ACC112 (cell line): ENCODE data around the gene EIF4E1B.
"Not testable (repeated sequence)": the region's sequence is repeated elsewhere in the genome, so short reads cannot be mapped to it uniquely, and the experiment has no call there.

Source experiments
- H2AFZ ChIP-seq: fragments of 200-600 bp; sonication (generic); one replicate; pipeline ENCODE4 v1.6.0; 2017; ENCODE audit warnings: antibody characterized with exemption, low read length; ENCODE audit not compliant: unreplicated experiment
- H3K27ac ChIP-seq: fragments of 200-600 bp; sonication (generic); 2 replicates; pipeline ENCODE4 v1.5.1; 2014; ENCODE audit warnings: low read depth, mild to moderate bottlenecking, antibody characterized with exemption, low read length, moderate library complexity
- H3K27me3 ChIP-seq: fragments of 200-600 bp; sonication (generic); 2 replicates; pipeline ENCODE4 v1.6.1; 2014; ENCODE audit warnings: mild to moderate bottlenecking, antibody characterized with exemption, low read length, moderate library complexity, mixed read lengths; ENCODE audit not compliant: insufficient read depth
- H3K36me3 ChIP-seq: fragments of 200-600 bp; sonication (generic); 2 replicates; pipeline ENCODE4 v1.6.1; 2016; ENCODE audit warnings: mild to moderate bottlenecking, antibody characterized with exemption, low read length, moderate library complexity, mixed read lengths; ENCODE audit not compliant: insufficient read depth
- H3K4me1 ChIP-seq: fragments of 200-600 bp; sonication (generic); one replicate; pipeline ENCODE4 v1.6.1; 2016; ENCODE audit warnings: low read length, mixed read lengths; ENCODE audit not compliant: insufficient read depth, unreplicated experiment, control insufficient read depth
- H3K4me3 ChIP-seq: fragments of 200-600 bp; sonication (generic); 2 replicates; pipeline ENCODE4 v1.5.1; 2014; ENCODE audit warnings: mild to moderate bottlenecking, low read depth, low read length
- H3K79me2 ChIP-seq: fragments of 200-600 bp; sonication (generic); one replicate; pipeline ENCODE4 v1.6.0; 2016; ENCODE audit warnings: low read length; ENCODE audit not compliant: control insufficient read depth, unreplicated experiment, insufficient read depth

EIF4E1B gene

DNA sequence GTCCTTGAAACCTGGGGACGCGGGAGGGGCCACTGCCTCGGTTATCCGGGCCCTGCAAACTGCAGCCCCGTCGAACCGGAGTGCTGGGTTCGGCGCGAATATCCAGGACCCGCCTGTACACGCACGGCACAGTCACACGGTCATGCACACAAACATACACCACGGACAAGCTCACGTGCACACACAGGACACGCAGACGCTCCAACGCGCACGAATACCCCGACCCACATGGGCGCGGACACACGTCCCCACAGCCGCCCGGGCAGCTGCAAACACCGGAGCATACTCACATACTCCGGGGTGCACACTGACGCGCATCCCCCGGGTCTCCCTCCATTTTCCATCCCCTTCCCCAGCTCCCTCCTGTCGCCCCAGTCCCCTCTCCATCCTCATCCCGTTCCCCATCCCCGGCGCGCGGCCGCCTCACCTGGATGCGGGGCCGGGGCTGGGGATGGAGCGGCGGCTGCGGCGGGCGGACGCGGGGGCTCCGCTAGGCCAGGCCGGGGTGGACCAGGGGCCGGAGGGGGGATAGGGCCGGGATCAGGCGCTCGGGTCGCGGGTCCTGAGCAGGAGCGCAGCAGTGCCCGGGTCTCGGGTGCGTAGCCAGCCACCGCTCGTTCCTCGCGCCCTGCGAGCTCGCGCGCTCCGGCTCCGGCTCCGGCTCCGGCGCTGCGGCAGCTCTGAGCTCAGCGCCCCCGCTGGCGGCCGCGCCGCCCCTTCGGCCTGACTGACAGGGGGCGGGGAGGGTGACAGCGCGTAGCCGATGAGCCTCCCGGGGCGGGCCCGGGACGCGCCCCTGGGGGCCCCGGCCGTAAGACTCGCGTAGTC lies at the start of gene EIF4E1B, which contains the start of gene SNCB:
TSS of gene EIF4E1B (plus strand) at position 823 of the 828 bp plus-strand sequence. CDS start 12,113 bp downstream, outside the sequence.
TSS of gene SNCB (minus strand) at position 682 of the 828 bp plus-strand sequence. CDS start 880 bp downstream, outside the sequence.
- peaks cover 66% of the 10 kb centered on the region for H3K27me3 ChIP-seq
- H2AFZ ChIP-seq: peak within 1 kb of the TSS; percentile 61
- peaks cover 4% of the 10 kb centered on the region for H3K4me1 ChIP-seq
- peak within 1 kb of the TSS; percentile 71 for H3K4me3 ChIP-seq
- no peaks in the 10 kb centered on the region for H3K36me3 ChIP-seq
- H3K79me2 ChIP-seq: no peaks in the 10 kb centered on the region
- H3K27ac ChIP-seq: no peak within 1 kb of the TSS

DNA sequence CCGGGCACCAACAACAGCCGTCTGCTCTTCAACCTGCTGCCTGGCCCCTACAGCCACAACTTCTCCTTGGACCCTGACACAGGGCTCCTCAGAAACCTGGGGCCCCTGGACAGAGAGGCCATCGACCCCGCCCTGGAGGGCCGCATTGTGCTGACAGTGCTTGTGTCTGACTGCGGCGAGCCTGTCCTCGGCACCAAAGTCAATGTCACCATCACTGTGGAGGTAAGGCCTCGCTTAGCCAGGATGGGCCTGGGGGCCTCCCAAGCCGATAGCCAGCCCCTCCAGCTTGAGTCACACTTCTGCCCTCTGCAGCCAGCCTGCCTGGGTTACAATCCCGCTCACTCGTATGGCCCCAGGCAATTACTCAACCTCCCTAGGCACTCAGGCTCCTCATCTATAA lies 49.1 kb upstream of the EIF4E1B start:
- no peak overlapping the region for H3K4me3 ChIP-seq
- H3K4me1 ChIP-seq: no peaks in the 10 kb centered on the region
- H3K79me2 ChIP-seq: no peaks in the 10 kb centered on the region
- no peak overlapping the region for H3K27ac ChIP-seq
- no peaks in the 10 kb centered on the region for H3K36me3 ChIP-seq
- H3K27me3 ChIP-seq: no peaks in the 10 kb centered on the region
- no peak overlapping the region for H2AFZ ChIP-seq

DNA sequence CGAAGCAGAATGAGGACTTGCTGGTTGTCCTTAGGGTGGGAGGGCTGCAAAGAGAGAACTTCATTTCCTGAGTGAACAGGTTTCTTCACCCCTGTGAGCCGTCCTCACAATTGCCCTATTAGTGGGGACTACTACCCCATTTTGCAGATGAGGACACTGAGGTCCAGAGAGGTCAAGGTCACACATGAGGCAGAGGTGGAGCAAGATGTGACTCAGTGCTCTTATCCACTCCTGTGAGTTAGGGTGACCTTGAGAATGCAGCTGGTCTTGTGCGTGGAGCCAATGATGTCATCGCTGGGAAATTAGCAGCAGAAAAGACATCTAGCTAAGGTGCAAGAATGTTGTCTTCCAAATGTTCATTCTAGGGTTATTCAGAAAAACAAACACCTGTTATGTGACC lies 47.4 kb upstream of the EIF4E1B start:
- Histone ChIP-seq H3K27me3 (no peaks in the 10 kb centered on the region), H3K27ac (no peak overlapping the region), H2AFZ (no peak overlapping the region), H3K4me1 (no peaks in the 10 kb centered on the region), H3K79me2 (no peaks in the 10 kb centered on the region), H3K36me3 (no peaks in the 10 kb centered on the region), H3K4me3 (no peak overlapping the region)

GRCh38 chr5:176587398-176587797 lies 43.1 kb upstream of the EIF4E1B start:
- Histone ChIP-seq H3K36me3 (no peaks in the 10 kb centered on the region), H2AFZ (no peak overlapping the region), H3K27ac (no peak overlapping the region), H3K27me3 (no peaks in the 10 kb centered on the region), H3K79me2 (no peaks in the 10 kb centered on the region), H3K4me3 (no peak overlapping the region), H3K4me1 (no peaks in the 10 kb centered on the region)

DNA sequence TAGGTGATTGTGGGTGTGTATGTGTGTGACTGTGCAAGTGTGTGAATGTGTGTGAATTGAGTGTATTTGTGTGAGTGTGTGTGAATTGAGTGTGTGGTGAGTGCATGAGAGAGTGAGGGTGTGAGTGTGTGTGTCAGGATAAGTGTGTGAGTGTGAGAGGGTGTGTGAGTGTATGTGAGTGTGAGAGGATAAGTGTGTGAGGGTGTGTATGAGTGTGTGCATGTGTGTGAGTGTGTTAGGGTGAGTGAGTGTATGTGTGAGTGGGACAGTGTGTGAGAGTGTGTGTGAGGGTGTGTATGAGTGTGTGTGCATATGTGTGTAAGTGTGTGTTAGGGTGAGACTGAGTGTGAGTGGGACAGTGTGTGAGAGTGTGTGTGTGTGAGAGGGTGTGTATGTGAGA lies 42.2 kb upstream of the EIF4E1B start:
- no peaks in the 10 kb centered on the region for H3K4me1 ChIP-seq
- H3K4me3 ChIP-seq: no peak overlapping the region
- H3K79me2 ChIP-seq: no peaks in the 10 kb centered on the region
- H3K27ac ChIP-seq: no peak overlapping the region
- H3K36me3 ChIP-seq: no peaks in the 10 kb centered on the region
- no peak overlapping the region for H2AFZ ChIP-seq
- no peaks in the 10 kb centered on the region for H3K27me3 ChIP-seq

DNA sequence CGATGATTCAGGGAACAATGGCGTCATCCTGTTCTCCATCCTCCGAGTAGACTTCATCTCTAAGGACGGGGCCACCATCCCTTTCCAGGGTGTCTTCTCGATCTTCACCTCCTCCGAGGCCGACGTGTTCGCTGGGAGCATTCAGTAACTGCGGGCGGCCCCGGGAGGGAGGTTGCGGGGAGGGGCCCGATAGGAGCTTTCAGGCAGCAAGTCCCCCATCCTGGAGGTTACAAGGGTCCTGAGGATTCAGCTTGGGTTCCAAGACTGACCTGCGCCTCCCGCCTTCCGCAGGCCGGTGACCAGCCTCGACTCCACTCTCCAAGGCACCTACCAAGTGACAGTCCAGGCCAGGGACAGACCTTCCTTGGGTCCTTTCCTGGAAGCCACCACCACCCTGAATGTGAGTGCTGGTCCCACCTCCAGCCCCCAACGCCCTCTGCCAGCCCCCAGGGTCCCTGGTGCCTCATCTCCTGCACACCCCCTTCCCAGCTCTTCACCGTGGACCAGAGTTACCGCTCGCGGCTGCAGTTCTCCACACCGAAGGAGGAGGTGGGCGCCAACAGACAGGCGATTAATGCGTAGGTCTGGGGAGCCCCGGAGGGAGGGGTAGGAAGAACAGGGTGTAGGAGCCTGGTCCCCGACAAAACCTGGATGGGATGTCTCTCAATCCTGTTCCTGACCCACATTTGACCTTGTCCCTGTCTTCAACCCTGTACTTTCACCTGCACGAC lies 41.3 kb upstream of the EIF4E1B start:
- H3K27me3 ChIP-seq: no peaks in the 10 kb centered on the region
- no peak overlapping the region for H3K27ac ChIP-seq
- no peaks in the 10 kb centered on the region for H3K79me2 ChIP-seq
- H2AFZ ChIP-seq: no peak overlapping the region
- no peaks in the 10 kb centered on the region for H3K36me3 ChIP-seq
- no peaks in the 10 kb centered on the region for H3K4me1 ChIP-seq
- no peak overlapping the region for H3K4me3 ChIP-seq

DNA sequence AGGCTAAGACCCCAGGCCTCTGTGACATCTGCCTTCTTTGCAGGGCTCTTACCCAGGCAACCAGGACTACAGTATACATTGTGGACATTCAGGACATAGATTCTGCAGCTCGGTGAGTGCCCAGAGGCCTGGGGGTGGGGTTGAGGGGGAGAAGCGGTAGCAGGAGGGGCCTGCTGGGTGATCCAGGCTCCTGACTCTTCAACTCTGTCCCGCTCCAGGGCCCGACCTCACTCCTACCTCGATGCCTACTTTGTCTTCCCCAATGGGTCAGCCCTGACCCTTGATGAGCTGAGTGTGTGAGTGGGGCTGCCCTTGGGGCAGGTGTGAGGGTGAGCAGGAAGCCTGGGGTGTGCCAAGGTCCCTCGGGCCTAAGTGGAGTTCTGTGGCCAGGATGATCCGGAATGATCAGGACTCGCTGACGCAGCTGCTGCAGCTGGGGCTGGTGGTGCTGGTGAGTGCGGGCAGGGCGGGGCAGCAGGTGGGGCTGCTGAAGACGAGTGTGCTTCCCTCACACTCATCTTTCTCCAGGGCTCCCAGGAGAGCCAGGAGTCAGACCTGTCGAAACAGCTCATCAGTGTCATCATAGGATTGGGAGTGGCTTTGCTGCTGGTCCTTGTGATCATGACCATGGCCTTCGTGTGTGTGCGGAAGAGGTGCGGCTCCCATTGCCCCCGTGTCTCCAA lies 40.3 kb upstream of the EIF4E1B start:
- Histone ChIP-seq H2AFZ (no peak overlapping the region), H3K4me1 (no peaks in the 10 kb centered on the region), H3K27me3 (no peaks in the 10 kb centered on the region), H3K27ac (no peak overlapping the region), H3K79me2 (no peaks in the 10 kb centered on the region), H3K36me3 (no peaks in the 10 kb centered on the region), H3K4me3 (no peak overlapping the region)

GRCh38 chr5:176591667-176592066 lies 38.8 kb upstream of the EIF4E1B start:
- not testable (repeated sequence) for H3K36me3 ChIP-seq, H3K4me1 ChIP-seq, H2AFZ ChIP-seq, H3K27me3 ChIP-seq, H3K27ac ChIP-seq, H3K4me3 ChIP-seq, H3K79me2 ChIP-seq

GRCh38 chr5:176592573-176592972 lies 37.9 kb upstream of the EIF4E1B start:
- no peaks in the 10 kb centered on the region for H3K79me2 ChIP-seq
- H2AFZ ChIP-seq: no peak overlapping the region
- H3K27me3 ChIP-seq: no peaks in the 10 kb centered on the region
- H3K27ac ChIP-seq: no peak overlapping the region
- H3K4me3 ChIP-seq: no peak overlapping the region
- H3K36me3 ChIP-seq: no peaks in the 10 kb centered on the region
- no peaks in the 10 kb centered on the region for H3K4me1 ChIP-seq

GRCh38 chr5:176593273-176593869 lies 37.1 kb upstream of the EIF4E1B start:
- Histone ChIP-seq H3K79me2 (no peaks in the 10 kb centered on the region), H3K36me3 (no peaks in the 10 kb centered on the region), H2AFZ (no peak overlapping the region), H3K27ac (no peak overlapping the region), H3K27me3 (no peaks in the 10 kb centered on the region), H3K4me1 (no peaks in the 10 kb centered on the region), H3K4me3 (no peak overlapping the region)
